ENCODE results near the gene TMEM135.

- TF ChIP-seq CTCF (IDR thresholded peaks at IDR 0.05) (no peak), POLR2A (IDR thresholded peaks at IDR 0.05) (no peak)
Observed at GRCh38 chr11:87185228-87185627, 147.5 kb downstream of the TMEM135 start.

Measured in thyroid gland (tissue), 4 donors.